NCI-H2227 (cell line): ENCODE measurements around the gene ILKAP.

ENCODE experiments used
- DNase-seq: peaks from one replicate; lab custom pipeline; 2025; ENCODE audit not compliant: unreplicated experiment; lab: John Stamatoyannopoulos, UW

The ILKAP gene

GRCh38 chr2:238166391-238167343, 36.8 kb downstream of the ILKAP start:
- no peak for DNase-seq

DNA sequence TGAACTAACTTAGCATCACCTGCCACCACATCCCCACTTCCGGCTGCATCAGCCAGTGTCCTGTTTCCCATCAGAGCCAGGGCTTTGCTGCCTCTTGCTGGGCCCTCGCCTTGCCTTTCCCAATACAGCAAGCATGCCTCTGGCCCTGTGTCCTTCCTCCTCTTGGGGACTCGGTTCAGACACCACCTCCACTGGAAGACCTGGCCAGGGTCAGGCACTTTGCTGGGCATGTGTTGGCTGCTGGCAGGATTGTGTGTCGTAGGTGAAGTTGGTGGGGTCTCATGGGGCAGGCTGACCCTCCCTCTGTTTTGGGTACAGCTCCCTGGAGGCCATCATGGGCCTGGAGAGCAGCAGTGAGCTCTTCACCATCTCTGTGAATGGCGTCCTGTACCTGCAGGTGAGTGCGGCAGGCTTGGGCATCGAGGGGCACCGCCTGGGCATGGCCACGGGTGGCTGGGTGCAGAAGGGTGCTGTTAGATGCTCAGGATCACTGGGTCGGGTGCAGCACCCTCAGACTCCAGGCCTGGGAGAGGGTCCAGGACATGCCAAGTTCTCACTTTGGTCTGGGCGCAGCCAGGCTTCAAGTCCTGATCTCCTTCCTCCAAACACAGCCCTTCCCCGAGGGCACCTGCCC, 38.1 kb downstream of the ILKAP start:
- DNase-seq: no peak

DNA sequence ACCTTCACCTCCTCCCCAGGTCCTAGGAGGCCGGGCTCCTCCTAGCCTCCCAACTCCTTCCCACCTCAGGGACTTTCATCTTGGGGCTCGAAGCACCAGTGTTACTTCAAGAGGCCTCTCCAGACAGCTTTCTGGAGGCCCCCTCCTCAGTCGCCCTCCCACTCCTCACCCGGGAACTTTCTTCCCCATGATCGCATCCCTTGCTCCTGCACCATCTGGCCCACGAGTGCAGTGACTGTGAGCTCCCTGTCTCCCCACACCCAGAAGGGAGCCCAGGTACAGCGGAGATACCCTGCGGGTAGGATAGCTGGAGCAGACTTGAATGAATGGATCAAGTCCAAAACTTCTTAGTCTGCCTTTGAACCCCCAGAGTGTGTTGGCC, 38.6 kb downstream of the ILKAP start:
- no peak for DNase-seq

GRCh38 chr2:238163481-238164198, 39.9 kb downstream of the ILKAP start:
- peak; percentile 35 for DNase-seq

GRCh38 chr2:238162846-238163441, 40.6 kb downstream of the ILKAP start:
- DNase-seq: no peak

DNA sequence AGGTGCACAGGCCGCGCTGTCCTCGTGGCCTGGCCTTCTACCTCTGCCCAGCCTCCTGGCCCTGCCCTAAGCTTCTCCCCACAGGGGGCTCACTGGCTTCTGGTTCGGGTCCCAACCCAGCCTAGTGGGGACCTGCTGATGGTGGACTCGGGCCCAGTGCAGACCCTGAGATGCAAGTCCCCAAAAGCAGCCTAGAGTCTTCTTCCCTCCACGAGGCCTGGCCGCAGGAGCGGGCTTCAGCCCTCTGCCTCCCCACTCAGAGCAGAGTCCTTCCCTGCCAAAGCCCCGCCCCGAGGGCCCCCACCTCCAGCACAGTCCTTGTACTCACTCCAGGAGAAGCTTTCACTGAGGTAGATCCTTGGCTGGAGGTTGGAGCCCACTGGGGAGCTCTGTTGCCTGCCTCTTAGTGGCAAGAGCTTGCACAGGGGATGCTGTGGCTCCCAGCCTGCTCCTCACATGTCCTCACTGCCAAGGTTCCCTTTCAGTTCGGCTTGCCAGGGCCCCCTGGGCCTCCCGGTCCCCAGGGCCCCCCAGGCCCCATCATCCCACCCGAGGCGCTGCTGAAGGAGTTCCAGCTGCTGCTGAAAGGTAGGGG, 41.1 kb downstream of the ILKAP start:
- no peak for DNase-seq

- DNase-seq: no peak
Observed at GRCh38 chr2:238161291-238162051, 42.0 kb downstream of the ILKAP start.

GRCh38 chr2:238160206-238161129, 43.0 kb downstream of the ILKAP start:
- no peak for DNase-seq

DNA sequence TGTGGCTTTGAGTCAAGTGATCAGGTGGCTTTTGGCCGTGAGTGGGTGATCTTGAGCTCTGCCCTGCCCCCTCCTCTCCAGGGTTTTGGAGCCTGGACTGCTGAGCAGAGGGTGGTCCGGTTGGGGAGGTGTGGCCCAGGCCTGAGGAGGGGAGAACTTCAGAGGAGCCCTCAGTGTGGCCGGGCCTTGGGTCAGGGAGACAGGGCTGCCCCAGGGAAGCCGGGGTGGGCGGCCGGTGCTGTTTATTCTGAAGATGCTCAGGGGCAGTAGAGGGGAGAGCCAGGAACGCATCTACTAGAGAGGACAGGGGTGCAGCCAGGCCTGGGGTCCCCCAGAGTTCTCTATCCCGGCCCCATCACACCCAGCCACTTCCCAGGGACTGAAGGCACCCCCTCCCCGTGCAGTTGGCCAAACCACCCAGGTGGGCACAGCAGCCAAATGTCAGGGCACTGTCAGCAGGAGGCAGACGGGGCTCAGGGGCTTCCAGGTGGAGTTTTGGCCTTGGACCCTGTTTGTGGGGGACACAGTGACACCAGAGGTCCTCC, 43.8 kb downstream of the ILKAP start:
- no peak for DNase-seq

DNA sequence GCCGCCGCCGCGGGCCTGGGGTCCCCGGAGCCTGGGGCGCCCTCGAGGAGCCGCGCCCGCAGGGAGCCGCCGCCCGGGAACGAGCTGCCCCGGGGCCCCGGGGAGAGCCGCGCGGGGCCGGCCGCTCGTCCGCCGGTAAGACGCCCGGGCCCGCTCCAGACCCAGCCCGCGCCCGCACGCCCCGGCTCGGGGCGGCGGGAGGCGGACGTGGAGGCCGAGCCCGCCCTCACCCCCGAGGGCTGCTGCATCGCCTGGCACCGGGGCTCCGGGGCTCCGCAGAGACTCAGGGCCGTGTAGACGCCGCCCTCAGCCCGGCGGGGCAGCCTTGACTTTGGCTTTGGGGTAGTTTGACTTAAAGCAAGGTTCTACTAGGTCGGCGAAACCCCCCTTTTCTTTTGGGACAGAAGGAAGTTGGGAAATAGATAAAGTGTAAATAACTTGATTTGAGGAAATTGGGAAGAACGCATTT, 44.4 kb downstream of the ILKAP start:
- DNase-seq: no peak

DNA sequence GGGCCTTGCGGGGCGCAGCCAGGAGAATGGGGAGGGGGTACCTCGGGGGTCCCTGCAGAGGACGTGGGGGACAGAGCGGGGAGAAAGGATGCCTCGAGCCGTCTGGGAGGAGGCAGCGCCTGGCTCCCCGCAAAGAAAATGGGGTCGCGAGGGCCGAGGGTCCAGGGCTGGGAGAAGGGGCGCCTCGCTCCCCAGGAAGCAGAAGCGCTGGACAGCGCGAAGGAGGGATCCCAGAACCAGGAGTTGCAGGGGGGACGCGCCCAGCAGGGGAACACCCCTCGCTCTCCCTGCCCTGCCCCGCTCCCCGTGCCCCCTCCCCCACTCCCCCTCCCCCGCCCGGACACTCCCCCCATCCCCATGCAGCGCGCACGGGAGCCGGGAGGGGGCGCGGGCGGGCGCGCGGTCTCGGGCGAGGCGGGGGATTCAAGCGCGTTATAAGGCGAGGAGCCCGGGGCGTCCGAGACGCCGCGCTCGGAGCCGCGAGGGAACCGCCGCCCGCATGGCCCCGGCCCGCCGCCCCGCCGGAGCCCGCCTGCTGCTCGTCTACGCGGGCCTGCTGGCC, 44.9 kb downstream of the ILKAP start, which contains the start of gene ERFE:
TSS of gene ERFE (plus strand) at position 462 of the 562 bp plus-strand sequence. CDS start at position 500, 38 bp downstream.
- DNase-seq: peak; percentile 79

DNA sequence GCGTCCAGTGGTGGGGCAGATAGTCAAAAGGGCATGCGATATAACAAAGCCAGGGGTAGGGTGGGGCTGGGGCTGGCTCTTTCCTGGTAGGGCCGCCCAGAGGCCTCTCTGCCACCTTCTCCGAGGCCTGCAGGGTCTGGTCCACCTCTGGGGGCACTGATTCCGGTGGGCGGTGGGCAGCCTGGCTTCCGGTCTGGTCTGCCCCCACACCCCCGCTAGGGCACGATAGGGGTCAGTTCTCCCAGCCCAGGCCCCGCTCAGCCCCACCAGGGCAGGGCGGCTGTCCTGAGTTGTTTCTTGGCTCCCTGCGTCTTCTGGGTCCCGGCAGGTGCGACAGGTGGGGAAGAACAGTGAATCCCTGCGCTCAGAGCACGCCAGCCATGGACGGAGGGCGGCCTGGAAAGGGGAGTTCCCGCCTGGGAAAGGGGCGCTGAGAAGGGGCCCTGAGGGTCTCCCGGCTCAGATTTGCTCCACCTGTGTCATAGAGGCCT, 45.4 kb downstream of the ILKAP start:
- no peak for DNase-seq

GRCh38 chr2:238157506-238158017, 45.9 kb downstream of the ILKAP start:
- DNase-seq: no peak

GRCh38 chr2:238155761-238156694, 47.5 kb downstream of the ILKAP start:
- no peak for DNase-seq

GRCh38 chr2:238155051-238155760, 48.3 kb downstream of the ILKAP start:
- DNase-seq: no peak

DNA sequence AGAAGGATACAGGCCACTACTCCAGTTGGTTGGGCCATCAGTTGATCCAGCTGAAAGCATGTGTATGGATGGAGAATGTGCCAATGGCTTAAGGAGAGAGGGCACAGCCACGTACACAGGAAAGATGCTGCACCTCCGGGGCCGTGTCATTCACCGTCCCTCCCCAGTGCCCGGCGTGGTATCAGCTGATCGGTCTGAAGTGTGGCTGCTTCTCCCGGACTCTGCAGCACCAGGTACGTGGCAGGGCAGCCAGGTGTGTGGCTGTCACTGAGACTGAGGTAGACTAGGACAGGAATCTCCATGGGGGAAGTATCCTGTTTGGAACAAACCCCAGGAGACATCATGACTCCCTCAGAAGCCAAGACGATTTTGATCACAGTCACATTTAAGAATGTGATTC, 48.9 kb downstream of the ILKAP start:
- no peak for DNase-seq
